ENCODE data around the gene FANCG. TPM values are rescaled to one million over a fixed set of nuclear protein-coding genes. Genes with fewer than 3 reads are reported as not detected.

The FANCG gene
- total RNA-seq, 1 donor from 2014 or later = 52.2 TPM

DNA sequence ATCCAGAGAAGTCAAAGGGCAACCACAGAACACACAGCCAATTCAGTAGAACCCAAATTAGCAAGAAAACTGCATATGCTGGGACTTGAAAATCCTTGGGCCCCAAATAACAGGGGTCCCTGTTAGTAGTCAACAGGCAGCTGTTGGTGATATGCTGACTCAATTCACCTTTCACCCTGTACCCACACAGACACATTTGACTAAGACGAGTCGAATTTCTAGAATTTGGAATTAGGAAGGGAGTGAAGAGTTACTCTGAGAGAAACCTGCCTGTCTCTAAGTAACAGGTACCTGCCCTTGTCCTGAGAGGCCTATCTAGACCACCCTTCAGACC, 6.5 kb downstream of the FANCG start:
- no peaks in the 10 kb centered on the region for H3K9me3 Mint-ChIP-seq
- TF ChIP-seq CTCF (IDR thresholded peaks at IDR 0.05; ENCODE audit: unreplicated experiment) = no peak
- peaks cover 7% of the 10 kb centered on the region for H3K36me3 Mint-ChIP-seq
- DNase-seq (ENCODE audit: low spot score in 2 of 2, unreplicated experiment in 2 of 2) = no peak
- peak overlapping the region; percentile 95 for H3K27ac Mint-ChIP-seq
- H3K4me3 Mint-ChIP-seq = no peak overlapping the region
- H3K27me3 Mint-ChIP-seq (ENCODE audit: low read depth) = no peaks in the 10 kb centered on the region
- peaks cover 43% of the 10 kb centered on the region for H3K4me1 Mint-ChIP-seq

GRCh38 chr9:35072461-35073278, 7.1 kb downstream of the FANCG start, which contains the start of gene VCP:
TSS of gene VCP (minus strand) at chr9:35072625. CDS start at chr9:35072353, 272 bp downstream.
- DNase-seq (ENCODE audit: low spot score in 2 of 2, unreplicated experiment in 2 of 2) = peak; percentile 98
- H3K27me3 Mint-ChIP-seq (ENCODE audit: low read depth) = no peaks in the 10 kb centered on the region
- TF ChIP-seq CTCF (IDR thresholded peaks at IDR 0.05; ENCODE audit: unreplicated experiment) = no peak
- peak within 1 kb of the TSS; percentile 92 for H3K4me3 Mint-ChIP-seq
- peak within 1 kb of the TSS; percentile 98 for H3K27ac Mint-ChIP-seq
- peaks cover 11% of the 10 kb centered on the region for H3K36me3 Mint-ChIP-seq
- no peaks in the 10 kb centered on the region for H3K9me3 Mint-ChIP-seq
- H3K4me1 Mint-ChIP-seq = peaks cover 41% of the 10 kb centered on the region

DNA sequence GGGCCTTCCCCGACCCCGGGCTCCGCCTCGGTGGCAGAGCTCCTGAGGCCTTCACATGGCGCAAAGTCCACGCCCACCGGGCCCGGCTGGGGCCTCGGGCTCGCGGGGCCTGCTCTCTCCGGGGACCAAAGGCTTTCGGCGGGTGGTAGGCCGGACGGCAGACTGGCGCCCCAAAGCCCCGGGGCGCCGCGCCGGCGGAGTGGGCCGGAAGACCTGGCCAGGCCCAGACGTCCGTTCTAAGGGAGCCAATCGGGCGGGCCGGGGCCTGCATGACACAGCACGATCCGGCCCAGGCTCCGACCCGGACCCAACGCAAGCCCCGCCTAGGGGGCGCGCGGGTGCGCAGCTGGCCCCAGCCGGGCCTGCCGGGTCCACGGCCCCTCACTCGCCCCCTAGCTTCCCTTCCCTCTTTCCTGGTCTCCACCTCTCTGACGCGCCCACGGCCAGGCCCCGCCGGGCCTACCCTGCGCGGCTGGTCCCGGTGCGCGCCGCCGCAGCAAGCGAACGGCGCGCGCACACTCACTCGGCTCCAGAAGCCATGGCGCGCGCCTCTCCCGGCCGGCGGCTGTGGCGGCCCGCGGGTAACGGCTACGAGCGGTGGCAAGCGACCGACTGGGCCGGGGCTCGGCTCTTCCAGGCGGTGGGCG, 7.8 kb downstream of the FANCG start:
- H3K36me3 Mint-ChIP-seq = peaks cover 16% of the 10 kb centered on the region
- peak overlapping the region; percentile 92 for H3K4me3 Mint-ChIP-seq
- no peaks in the 10 kb centered on the region for H3K27me3 Mint-ChIP-seq (ENCODE audit: low read depth)
- peak; percentile 29 for TF ChIP-seq CTCF (IDR thresholded peaks at IDR 0.05; ENCODE audit: unreplicated experiment)
- H3K4me1 Mint-ChIP-seq = peaks cover 38% of the 10 kb centered on the region
- H3K9me3 Mint-ChIP-seq = no peaks in the 10 kb centered on the region
- peak; percentile 55 to 80 for DNase-seq (ENCODE audit: low spot score in 2 of 2, unreplicated experiment in 2 of 2)
- peak overlapping the region; percentile 98 for H3K27ac Mint-ChIP-seq

- no peak for DNase-seq (ENCODE audit: low spot score in 2 of 2, unreplicated experiment in 2 of 2)
- Mint-ChIP-seq H3K4me3 (peak overlapping the region; percentile 92), H3K9me3 (no peaks in the 10 kb centered on the region), H3K36me3 (peaks cover 21% of the 10 kb centered on the region), H3K27ac (peak overlapping the region; percentile 98), H3K4me1 (peaks cover 38% of the 10 kb centered on the region), H3K27me3 (ENCODE audit: low read depth) (no peaks in the 10 kb centered on the region)
- TF ChIP-seq CTCF (IDR thresholded peaks at IDR 0.05; ENCODE audit: unreplicated experiment) = no peak
These were observed 8.6 kb downstream of the FANCG start for GRCh38 chr9:35070823-35071813.

GRCh38 chr9:35069020-35069419, 10.7 kb downstream of the FANCG start:
- H3K27ac Mint-ChIP-seq = no peak overlapping the region
- H3K36me3 Mint-ChIP-seq = peaks cover 31% of the 10 kb centered on the region
- no peaks in the 10 kb centered on the region for H3K27me3 Mint-ChIP-seq (ENCODE audit: low read depth)
- TF ChIP-seq CTCF (IDR thresholded peaks at IDR 0.05; ENCODE audit: unreplicated experiment) = no peak
- peaks cover 38% of the 10 kb centered on the region for H3K4me1 Mint-ChIP-seq
- no peaks in the 10 kb centered on the region for H3K9me3 Mint-ChIP-seq
- peak overlapping the region; percentile 16 for H3K4me3 Mint-ChIP-seq
- DNase-seq (ENCODE audit: low spot score in 2 of 2, unreplicated experiment in 2 of 2) = no peak

Data from mesothelial cell of epicardium (in vitro differentiated cells).